Endothelial cell of umbilical vein (primary cell): ENCODE measurements around the gene RBM33. TPM values are rescaled to one million over a fixed set of nuclear protein-coding genes. Genes with fewer than 3 reads are reported as not detected.
"Not testable (repeated sequence)": the region's sequence is repeated elsewhere in the genome, so short reads cannot be mapped to it uniquely, and the experiment has no call there.

ENCODE experiments used
- BruUV-seq: library from RNA; stranded (reverse); fragments of 400-500 nt; replicated peaks from 2 replicates; lab custom pipeline; 2021; lab: Mats Ljungman, UMichigan
- CTCF ChIA-PET: fragments of 300-600, 350-600 bp; sonication (Branson Sonifier 250); formaldehyde crosslinking; loops from one replicate; lab custom pipeline; 2021; ENCODE audit warnings: antibody characterized with exemption, inconsistent platforms; lab: Charles Lee
- POLR2A ChIA-PET: fragments of 300-600, 350-600 bp; sonication (Branson Sonifier 250); formaldehyde crosslinking; loops from one replicate; lab custom pipeline; 2021; ENCODE audit warnings: antibody characterized with exemption, inconsistent platforms; lab: Charles Lee
- DNase-seq: peaks from one replicate; pipeline ENCODE4 v3.0.0-alpha.2; 2011; ENCODE audit warnings: low read depth, low spot score
- FAIRE-seq: peaks from 2 replicates; lab custom pipeline; 2011; peaks lifted over from hg19 to GRCh38; lab: Jason Lieb, UNC
- H2AFZ ChIP-seq: 2 replicates; pipeline ENCODE4 v1.6.0; 2012; ENCODE audit warnings: low read depth, low read length, control low read depth, inconsistent platforms
- H3K27ac ChIP-seq: 2 replicates; pipeline ENCODE4 v1.5.1; 2011; ENCODE audit warnings: low read depth, mild to moderate bottlenecking, control low read depth, low read length, moderate library complexity; ENCODE audit not compliant: insufficient read depth
- H3K27me3 ChIP-seq, 2 experiments: 2 replicates each; pipeline versions ENCODE4 v1.6.0 to v1.6.1; 2011; ENCODE audit warnings: low read length in 2 of 2, mixed read lengths in 1 of 2; ENCODE audit not compliant: control insufficient read depth in 2 of 2, insufficient read depth in 2 of 2
- H3K36me3 ChIP-seq, 2 experiments: 2 replicates in 1 of 2; 3 replicates in 1 of 2; pipeline ENCODE4 v1.5.1; 2011; ENCODE audit warnings: low read length in 2 of 2, mild to moderate bottlenecking in 1 of 2, moderate library complexity in 1 of 2; ENCODE audit not compliant: control insufficient read depth in 2 of 2, insufficient read depth in 2 of 2; ENCODE audit errors: extremely low read depth in 1 of 2
- H3K4me1 ChIP-seq: 3 replicates; pipeline ENCODE4 v1.5.1; 2011; ENCODE audit warnings: mild to moderate bottlenecking, low read length; ENCODE audit not compliant: control insufficient read depth, insufficient read depth; ENCODE audit errors: extremely low read depth
- H3K4me2 ChIP-seq: 2 replicates; pipeline ENCODE4 v1.6.1; 2011; ENCODE audit warnings: low read length, control low read depth, mixed read lengths; ENCODE audit not compliant: insufficient read depth
- H3K4me3 ChIP-seq, 3 experiments: fragments of 200-600 bp in 1 of 3; sonication (generic), shearing (Covaris generic) in 1 of 3; replicated peaks in 1 of 3; 2 replicates each; pipeline ENCODE4 v1.5.1; 2011 to 2016; ENCODE audit warnings: control low read depth in 3 of 3, low read length in 3 of 3, mild to moderate bottlenecking in 2 of 3, inconsistent platforms in 1 of 3, low read depth in 1 of 3, moderate library complexity in 1 of 3; ENCODE audit not compliant: insufficient read depth in 1 of 3
- H3K79me2 ChIP-seq: 2 replicates; pipeline ENCODE4 v1.6.0; 2012; ENCODE audit warnings: low read length, inconsistent platforms; ENCODE audit not compliant: control insufficient read depth, insufficient read depth
- H3K9ac ChIP-seq: replicated peaks from 2 replicates; pipeline ENCODE3; 2011; ENCODE audit warnings: low read length, control low read depth; ENCODE audit not compliant: insufficient read depth; ENCODE audit errors: extremely low read depth
- H3K9me1 ChIP-seq: replicated peaks from 3 replicates; pipeline ENCODE4 v1.6.0; 2011; ENCODE audit warnings: mild to moderate bottlenecking, low read length; ENCODE audit not compliant: control insufficient read depth, insufficient read depth; ENCODE audit errors: extremely low read depth
- H3K9me3 ChIP-seq: replicated peaks from 2 replicates; pipeline ENCODE4 v1.5.1; 2012; ENCODE audit warnings: low read length, inconsistent platforms; ENCODE audit not compliant: control insufficient read depth, insufficient read depth
- H4K20me1 ChIP-seq: replicated peaks from 2 replicates; pipeline ENCODE3; 2011; ENCODE audit warnings: mild to moderate bottlenecking, low read length; ENCODE audit not compliant: control insufficient read depth, insufficient read depth; ENCODE audit errors: extremely low read depth
- CTCF ChIP-seq, 2 donors: IDR thresholded peaks; 1 replicate in 1 of 2; 2 replicates in 1 of 2; pipeline ENCODE4 v1.5.1; 2011; ENCODE audit warnings: low read length in 2 of 2, mild to moderate bottlenecking in 2 of 2, moderate library complexity in 2 of 2, control low read depth in 1 of 2, inconsistent platforms in 1 of 2, low read depth in 1 of 2; ENCODE audit not compliant: insufficient read depth in 1 of 2; ENCODE audit errors: extremely low read depth in 1 of 2
- EZH2 ChIP-seq: IDR thresholded peaks from 2 replicates; pipeline ENCODE4 v1.6.1; 2012; ENCODE audit warnings: borderline replicate concordance, low read depth, mild to moderate bottlenecking, moderate library complexity, low read length, inconsistent platforms; ENCODE audit not compliant: severe bottlenecking
- FOS ChIP-seq: IDR thresholded peaks from 2 replicates; pipeline ENCODE4 v1.6.1; 2011; ENCODE audit warnings: mild to moderate bottlenecking, low read length, moderate library complexity, borderline replicate concordance; ENCODE audit not compliant: insufficient read depth
- GATA2 ChIP-seq: IDR thresholded peaks from 2 replicates; pipeline ENCODE4 v1.7.0; 2011; ENCODE audit warnings: low read depth, mild to moderate bottlenecking, moderate library complexity, mixed read lengths, low read length; ENCODE audit not compliant: insufficient read length, insufficient read depth
- JUN ChIP-seq: IDR thresholded peaks from 2 replicates; pipeline ENCODE4 v1.6.1; 2011; ENCODE audit warnings: borderline replicate concordance, low read depth; ENCODE audit not compliant: insufficient read length, insufficient read depth
- MAX ChIP-seq: IDR thresholded peaks from 2 replicates; pipeline ENCODE4 v1.6.1; 2011; ENCODE audit not compliant: insufficient read depth, insufficient read length
- MYC ChIP-seq: IDR thresholded peaks from one replicate; pipeline ENCODE4 v1.6.1; 2011; ENCODE audit warnings: mild to moderate bottlenecking, low read depth, low read length
- POLR2A ChIP-seq: IDR thresholded peaks from 2 replicates; pipeline ENCODE4 v1.6.1; 2012; ENCODE audit warnings: low read depth, mild to moderate bottlenecking, control low read depth, low read length
- POLR2AphosphoS5 ChIP-seq: IDR thresholded peaks from 2 replicates; pipeline ENCODE4 v1.6.1; 2012; ENCODE audit warnings: low read depth, mild to moderate bottlenecking, control low read depth, low read length, moderate library complexity; ENCODE audit not compliant: insufficient read depth
- dilution Hi-C: fragments of 300-500 bp; cut with MboI; formaldehyde crosslinking; loops from one replicate; pipeline ENCODE4 v1.15.0; 2019; ENCODE audit warnings: low sequenced_read_pairs; ENCODE audit not compliant: extremely low pct_ligation_motif_present
- intact Hi-C: fragments of 100-400 bp; cut with micrococcal nuclease; formaldehyde crosslinking; loops from one replicate; pipeline ENCODE4 v1.10.0; 2022
- polyA plus RNA-seq, 4 experiments: library from polyadenylated mRNA; depleted of rRNA in 3 of 4; stranded (reverse) in 3 of 4; unstranded in 1 of 4; fragments of >200 nt; gene quantifications; 2 replicates each; pipeline versions ENCODE4 v1.2.1 to v1.2.3, GENCODE V29; 2011 to 2012; ENCODE audit warnings: missing spikeins in 1 of 4
- total RNA-seq: library from RNA; stranded (reverse); gene quantifications from 2 replicates; pipeline ENCODE4 v1.2.3, GENCODE V29; 2021

Gene RBM33
- total and polyA plus RNA-seq, 2 donors (not counting 3 experiments of a cell fraction or from before 2014, with no cell fraction given): 16.2 to 68.2 TPM

GRCh38 chr7:155816996-155817395, 172.5 kb downstream of the RBM33 start:
- TF ChIP-seq EZH2 (no peak), JUN (no peak), MYC (no peak), MAX (no peak), POLR2A (no peak), CTCF (IDR thresholded peaks at IDR 0.05; ENCODE audit: extremely low read depth in 1 of 2, insufficient read depth in 1 of 2, low read depth in 1 of 2, low read length in 2 of 2) (no peak), FOS (no peak), POLR2AphosphoS5 (no peak), GATA2 (no peak)
- dilution Hi-C loops (no loop called here), intact Hi-C loops (no loop called here)
- no peaks in the 10 kb centered on the region for H3K79me2 ChIP-seq
- DNase-seq (no peak), FAIRE-seq (no peak)
- no peaks in the 10 kb centered on the region for H3K9me3 ChIP-seq
- no peak overlapping the region for H3K4me3 ChIP-seq
- POLR2A ChIA-PET: no interaction called here
- H4K20me1 ChIP-seq: no peaks in the 10 kb centered on the region
- no peaks in the 10 kb centered on the region for H3K36me3 ChIP-seq
- no peak overlapping the region for H3K27ac ChIP-seq
- peaks cover 20 to 27% of the 10 kb centered on the region in 2 experiments for H3K27me3 ChIP-seq
- no peak overlapping the region for H3K9ac ChIP-seq
- CTCF ChIA-PET: interaction anchor here (0.6 to 1.1 kb wide), 3 partner anchors 445 to 947 kb away, joined by 3 to 7 read pairs (median 3); no protein-coding TSS in a partner anchor
- no peak overlapping the region for H3K4me2 ChIP-seq
- no TSS peak for BruUV-seq
- peaks cover 3% of the 10 kb centered on the region for H3K4me1 ChIP-seq
- H2AFZ ChIP-seq: no peak overlapping the region
- no peaks in the 10 kb centered on the region for H3K9me1 ChIP-seq

- CTCF ChIA-PET: interaction anchor here (0.6 kb wide), 1 partner anchor 444 kb away, joined by 3 read pairs; no protein-coding TSS in a partner anchor
- H3K4me3 ChIP-seq, dilution Hi-C loops, H2AFZ ChIP-seq, FAIRE-seq, BruUV-seq, intact Hi-C loops, H3K4me1 ChIP-seq, H3K4me2 ChIP-seq, H3K27ac ChIP-seq, H3K9me1 ChIP-seq, H3K79me2 ChIP-seq, DNase-seq, H3K9me3 ChIP-seq, H4K20me1 ChIP-seq, H3K9ac ChIP-seq, H3K36me3 ChIP-seq, POLR2A ChIA-PET: not testable (repeated sequence)
- peaks cover 15 to 22% of the 10 kb centered on the region in 2 experiments for H3K27me3 ChIP-seq
Observed at GRCh38 chr7:155817515-155817914, 173.1 kb downstream of the RBM33 start.
